ENCODE measurements around the gene KRTAP10-4.
"Not testable (repeated sequence)": the region's sequence is repeated elsewhere in the genome, so short reads cannot be mapped to it uniquely, and the experiment has no call there.

Gene KRTAP10-4

DNA sequence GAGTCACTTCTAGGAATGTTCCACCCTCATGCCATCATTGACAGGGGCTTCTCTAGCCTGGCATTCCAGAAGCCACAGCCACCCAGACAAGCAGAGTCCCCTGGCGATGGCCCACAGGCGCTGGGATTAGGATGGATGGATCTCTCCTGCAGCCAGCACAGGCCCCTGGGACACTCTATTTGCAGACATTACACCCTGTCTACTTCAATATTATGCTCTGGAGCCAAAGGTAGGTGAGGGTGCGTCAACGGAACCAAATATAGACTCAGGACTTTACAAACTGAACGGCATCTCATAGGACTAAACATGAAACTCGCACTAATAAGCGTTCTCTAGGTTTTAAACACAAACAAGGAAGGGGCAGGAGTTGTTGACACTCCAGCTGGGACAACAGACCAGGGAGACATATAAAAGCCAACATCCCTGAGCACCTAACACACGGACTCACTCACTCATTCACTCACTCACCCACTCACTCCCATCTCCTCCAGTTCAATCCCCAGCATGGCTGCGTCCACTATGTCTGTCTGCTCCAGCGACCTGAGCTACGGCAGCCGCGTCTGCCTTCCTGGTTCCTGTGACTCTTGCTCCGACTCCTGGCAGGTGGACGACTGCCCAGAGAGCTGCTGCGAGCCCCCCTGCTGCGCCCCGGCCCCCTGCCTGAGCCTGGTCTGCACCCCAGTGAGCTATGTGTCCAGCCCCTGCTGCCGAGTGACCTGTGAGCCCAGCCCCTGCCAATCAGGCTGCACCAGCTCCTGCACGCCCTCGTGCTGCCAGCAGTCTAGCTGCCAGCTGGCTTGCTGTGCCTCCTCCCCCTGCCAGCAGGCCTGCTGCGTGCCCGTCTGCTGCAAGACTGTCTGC, 26.8 kb downstream of the KRTAP10-4 start, which contains the start of gene KRTAP10-7:
KRTAP10-7 (plus strand) TSS at position 480 of the 861 bp plus-strand sequence; CDS start at position 505, 25 bp downstream.
- DNase-seq (ENCODE audit: low read depth): not testable (repeated sequence)

GRCh38 chr21:44601091-44601490, 27.6 kb downstream of the KRTAP10-4 start:
- DNase-seq (ENCODE audit: low read depth): not testable (repeated sequence)

GRCh38 chr21:44601596-44602462, 28.3 kb downstream of the KRTAP10-4 start:
- no peak for DNase-seq (ENCODE audit: low read depth)

DNA sequence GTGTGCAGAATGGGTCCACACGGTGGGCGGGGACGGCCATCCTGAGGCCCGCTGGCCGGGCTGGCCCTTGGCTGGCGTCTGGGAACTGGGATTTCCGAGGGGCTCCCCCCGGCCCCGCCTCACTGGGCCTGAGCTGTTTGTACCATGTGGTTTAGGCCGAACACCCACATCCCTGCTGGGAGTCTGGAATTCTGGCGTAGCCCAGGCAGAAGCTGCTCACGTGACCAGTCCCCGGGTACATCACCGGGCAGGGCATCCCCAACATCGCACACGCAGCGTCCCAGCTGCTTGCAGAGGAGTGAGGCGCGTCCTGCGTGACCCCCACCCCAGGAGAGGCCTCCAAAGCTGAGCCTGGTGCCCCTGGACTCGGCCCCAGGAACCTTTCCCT, 28.9 kb downstream of the KRTAP10-4 start:
- DNase-seq (ENCODE audit: low read depth): no peak

GRCh38 chr21:44603109-44603875, 29.8 kb downstream of the KRTAP10-4 start:
- DNase-seq (ENCODE audit: low read depth): no peak

- no peak for DNase-seq (ENCODE audit: low read depth)
These were observed 30.4 kb downstream of the KRTAP10-4 start for GRCh38 chr21:44603911-44604310.

DNA sequence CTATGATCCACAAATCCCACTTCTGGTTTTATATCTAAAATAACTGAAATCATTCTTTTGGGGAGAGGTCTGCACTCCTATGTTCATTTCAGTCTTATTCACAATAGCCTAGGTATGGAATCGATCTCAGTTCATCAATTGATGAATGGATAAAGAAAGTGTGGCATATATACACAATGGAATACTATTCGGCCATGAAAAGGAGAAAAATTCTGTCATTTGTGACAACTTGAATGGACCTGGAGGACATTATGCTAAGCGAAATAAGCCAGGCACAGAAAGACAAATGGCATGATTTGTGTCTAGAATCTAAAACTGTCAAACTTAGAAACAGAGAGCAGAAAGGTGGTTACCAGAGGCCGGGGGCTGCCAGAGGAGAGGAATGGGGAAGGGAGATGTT, 33.0 kb downstream of the KRTAP10-4 start:
- DNase-seq (ENCODE audit: low read depth): no peak

- DNase-seq (ENCODE audit: low read depth): no peak
These were observed 35.7 kb downstream of the KRTAP10-4 start for GRCh38 chr21:44609193-44609592.

GRCh38 chr21:44610157-44610843, 36.8 kb downstream of the KRTAP10-4 start:
- not testable (repeated sequence) for DNase-seq (ENCODE audit: low read depth)

DNA sequence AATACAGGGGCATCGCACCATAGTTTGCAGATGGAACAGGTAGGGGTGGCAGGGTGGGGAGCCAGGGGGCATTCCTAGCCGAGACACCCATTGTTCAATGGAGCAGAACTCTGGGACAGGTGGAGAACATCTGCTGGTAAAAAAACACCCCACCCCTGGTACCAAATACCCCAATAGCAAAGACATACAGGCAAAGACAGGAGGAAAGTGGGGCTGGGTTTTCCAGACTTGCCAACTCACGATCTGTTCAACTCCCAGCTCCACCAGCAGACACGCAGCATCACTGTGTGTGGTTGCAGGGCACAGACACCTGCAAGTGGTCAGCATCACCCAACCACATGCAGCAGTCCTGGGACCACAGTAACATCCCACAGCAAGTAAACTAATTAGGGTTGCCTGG, 38.0 kb downstream of the KRTAP10-4 start:
- no peak for DNase-seq (ENCODE audit: low read depth)

GRCh38 chr21:44612029-44612486, 38.5 kb downstream of the KRTAP10-4 start, which contains the start of gene KRTAP10-8:
KRTAP10-8 (plus strand) TSS chr21:44612079; CDS start chr21:44612101, 22 bp downstream.
- DNase-seq (ENCODE audit: low read depth): no peak

DNA sequence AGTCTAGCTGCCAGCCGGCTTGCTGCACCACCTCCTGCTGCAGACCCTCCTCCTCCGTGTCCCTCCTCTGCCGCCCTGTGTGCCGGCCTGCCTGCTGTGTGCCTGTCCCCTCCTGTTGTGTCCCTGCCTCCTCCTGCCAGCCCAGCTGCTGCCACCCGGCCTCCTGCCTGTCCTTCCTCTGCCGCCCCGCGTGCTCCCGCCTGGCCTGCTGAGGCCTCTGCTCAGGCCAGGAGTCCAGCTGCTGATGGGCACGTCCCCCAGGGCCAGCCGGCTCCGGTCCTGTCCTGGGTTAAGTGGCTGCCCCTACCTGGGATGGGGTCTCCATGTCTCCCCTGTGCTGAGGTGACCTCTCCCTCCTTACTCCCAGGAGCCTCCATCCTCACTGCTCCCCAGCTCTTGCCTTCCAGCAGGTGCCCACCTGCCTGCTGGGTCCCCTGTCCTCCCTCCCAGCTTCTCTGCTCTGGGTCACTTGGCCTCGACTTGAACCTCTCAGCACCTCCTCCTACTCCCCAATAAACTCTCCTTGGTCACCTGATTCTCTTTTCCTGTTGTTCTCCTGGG, 39.2 kb downstream of the KRTAP10-4 start:
- DNase-seq (ENCODE audit: low read depth): no peak

DNA sequence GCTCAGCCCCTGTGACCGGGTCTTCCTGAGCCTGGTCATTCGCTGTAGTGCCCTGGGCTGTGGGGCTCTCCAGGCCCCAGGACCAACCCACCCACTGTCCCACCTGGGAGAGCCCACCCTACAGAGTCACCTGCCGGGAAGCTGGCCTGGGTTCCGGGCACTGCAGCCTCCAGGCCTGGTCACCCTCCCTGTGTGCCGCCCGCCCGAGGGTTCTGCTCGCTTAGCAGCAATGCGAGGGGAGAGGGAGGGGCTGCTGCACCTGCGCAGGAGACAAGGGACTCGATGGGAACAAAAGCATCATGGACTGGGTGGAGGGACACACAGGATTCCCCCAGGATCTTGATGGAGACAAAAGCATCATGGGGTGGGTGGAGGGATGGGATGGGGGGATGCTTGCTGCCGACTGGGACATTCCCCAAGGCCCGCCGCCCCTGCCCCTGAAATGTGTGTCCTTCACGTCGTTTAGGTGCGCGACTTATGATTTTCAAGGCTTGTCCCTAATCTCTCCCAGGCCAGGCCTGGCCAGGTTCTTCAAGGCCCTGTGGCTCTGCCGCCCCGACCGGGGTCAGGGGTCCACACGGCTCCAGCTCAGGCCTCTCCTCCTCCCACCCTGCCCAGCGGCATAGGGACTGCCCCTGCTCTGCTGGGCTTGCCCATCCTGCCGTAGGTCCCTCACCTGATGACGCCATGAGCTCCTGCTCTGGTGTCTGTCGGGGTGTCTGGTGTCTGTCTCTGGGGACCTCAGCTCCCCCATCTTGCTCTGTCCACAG, 40.0 kb downstream of the KRTAP10-4 start:
- no peak for DNase-seq (ENCODE audit: low read depth)

DNA sequence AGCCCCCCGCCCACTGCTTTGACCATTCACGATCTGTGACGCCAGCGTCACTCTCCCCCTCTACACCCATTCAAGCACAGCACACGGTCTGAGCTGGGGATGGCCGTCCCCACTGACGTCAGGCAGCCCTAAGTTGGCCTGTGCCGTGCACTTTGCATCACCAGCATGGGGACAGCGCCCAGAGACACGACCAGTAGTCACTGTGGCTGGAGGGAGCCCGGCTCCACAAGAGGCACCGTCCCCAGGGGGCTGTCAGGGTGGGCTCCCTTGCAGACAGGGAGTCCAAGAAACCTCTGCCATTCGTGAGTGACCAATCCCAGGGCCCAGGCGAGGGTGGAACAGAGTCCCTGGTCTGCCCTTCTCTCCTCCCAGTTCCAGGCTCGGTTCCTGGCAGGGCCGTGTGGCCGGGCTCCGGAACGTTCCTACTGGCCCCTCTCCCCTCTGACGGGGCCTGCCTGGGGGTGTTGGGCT, 40.7 kb downstream of the KRTAP10-4 start:
- DNase-seq (ENCODE audit: low read depth): no peak

GRCh38 chr21:44614961-44615391, 41.4 kb downstream of the KRTAP10-4 start:
- DNase-seq (ENCODE audit: low read depth): no peak

GRCh38 chr21:44615466-44615865, 41.9 kb downstream of the KRTAP10-4 start:
- no peak for DNase-seq (ENCODE audit: low read depth)

DNA sequence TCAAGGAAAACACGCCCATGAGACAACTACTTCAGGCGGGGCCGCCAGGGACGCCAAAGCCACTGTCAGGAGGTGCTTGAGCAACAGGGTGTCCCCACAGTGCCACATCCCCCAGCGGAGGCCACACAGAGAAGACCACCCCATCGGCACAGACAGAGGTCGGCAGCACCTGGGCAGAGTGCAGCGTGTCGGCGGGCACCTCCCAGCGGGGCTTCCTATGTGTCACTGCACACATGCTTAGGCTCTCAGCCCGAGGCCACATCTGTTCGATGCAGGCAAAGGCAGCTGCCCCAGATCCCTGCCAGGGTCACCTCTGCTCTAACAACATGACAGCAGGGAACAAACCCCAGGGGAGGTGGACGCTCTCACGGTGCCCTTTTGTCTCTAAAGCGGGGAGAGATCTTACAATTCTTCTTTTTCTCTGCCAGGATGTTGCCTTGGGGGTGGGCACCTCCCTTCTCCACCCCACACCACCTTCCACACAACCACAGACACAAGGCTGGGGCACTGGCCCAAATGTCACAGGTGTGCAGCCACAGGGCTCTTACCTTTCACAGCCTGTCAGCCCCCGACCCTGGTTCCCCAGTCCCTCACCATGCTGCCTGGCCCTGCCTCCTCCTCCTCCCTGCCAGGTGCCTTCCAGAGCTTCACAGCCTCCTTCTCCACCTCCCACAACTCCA, 42.5 kb downstream of the KRTAP10-4 start:
- no peak for DNase-seq (ENCODE audit: low read depth)

DNA sequence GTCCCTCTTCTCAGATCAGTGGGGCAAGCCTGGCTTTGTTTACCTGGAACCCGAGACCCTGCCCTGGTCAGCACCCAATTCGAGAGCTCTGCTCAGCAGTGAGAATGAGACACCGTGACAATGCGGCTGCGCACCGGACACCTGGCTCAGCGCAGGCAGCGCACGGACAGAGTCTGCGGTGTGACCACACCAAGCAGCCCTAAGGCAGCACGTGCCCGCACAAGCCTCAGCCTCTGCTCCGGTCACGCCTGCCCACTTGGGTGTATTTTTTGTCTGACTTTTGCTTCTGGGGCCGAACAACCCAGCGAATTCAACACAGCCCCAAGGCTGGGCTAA, 43.0 kb downstream of the KRTAP10-4 start:
- DNase-seq (ENCODE audit: low read depth): no peak

GRCh38 chr21:44617071-44617501, 43.6 kb downstream of the KRTAP10-4 start:
- no peak for DNase-seq (ENCODE audit: low read depth)

Measured in fibroblast of the conjunctiva (primary cell).